ENCODE results near the gene AMOTL1.
"Not testable (repeated sequence)": the region's sequence is repeated elsewhere in the genome, so short reads cannot be mapped to it uniquely, and the experiment has no call there.

The AMOTL1 gene

DNA sequence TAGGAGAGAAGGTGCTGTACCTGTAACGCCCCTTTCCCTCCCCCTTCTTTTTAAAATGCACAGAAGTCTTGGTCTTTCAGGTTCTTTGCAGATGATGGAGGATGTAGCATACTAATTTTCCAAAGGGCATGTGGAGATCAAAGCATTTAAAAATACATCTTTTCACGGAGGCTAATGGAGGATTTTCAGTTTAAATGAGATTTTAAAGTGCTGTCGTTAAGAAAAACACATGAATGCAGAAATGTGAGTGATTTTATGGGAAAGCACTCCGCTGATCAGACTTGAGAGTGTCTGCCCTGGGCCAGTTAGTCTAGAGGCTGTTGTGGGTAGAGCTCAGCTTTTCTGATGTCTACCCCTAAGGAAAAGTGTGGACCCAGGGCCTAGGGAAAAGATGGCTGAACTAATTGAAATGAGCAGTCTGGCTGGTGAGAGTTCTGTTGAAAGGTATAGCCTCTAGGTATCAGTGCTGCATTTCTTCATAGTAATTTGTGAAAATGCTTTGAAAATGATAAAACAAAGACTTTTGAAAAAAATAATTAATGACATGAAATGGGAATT, 2.5 kb downstream of the AMOTL1 start:
- no peak for DNase-seq (ENCODE audit: low read depth, low spot score)

DNA sequence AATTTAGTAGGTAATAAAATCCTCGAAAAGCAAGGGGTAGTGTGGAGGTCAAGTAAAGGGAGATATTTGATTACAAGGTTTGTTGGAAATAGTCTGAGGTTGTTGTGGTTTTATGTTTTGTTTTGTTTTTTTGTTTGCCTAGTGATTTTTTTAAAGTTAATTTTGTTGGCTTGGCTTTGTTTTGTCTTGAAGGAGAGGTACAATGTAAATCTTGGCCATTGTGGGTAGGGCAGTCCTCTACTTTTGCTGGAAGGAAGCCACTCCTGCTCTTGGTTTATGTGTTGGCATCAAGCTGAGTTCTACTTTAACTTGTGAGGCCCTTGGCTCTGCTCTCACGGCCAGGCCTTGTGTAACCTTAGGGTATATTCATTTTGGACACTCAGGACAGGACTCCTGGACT, 3.2 kb downstream of the AMOTL1 start:
- DNase-seq (ENCODE audit: low read depth, low spot score), result no peak

DNA sequence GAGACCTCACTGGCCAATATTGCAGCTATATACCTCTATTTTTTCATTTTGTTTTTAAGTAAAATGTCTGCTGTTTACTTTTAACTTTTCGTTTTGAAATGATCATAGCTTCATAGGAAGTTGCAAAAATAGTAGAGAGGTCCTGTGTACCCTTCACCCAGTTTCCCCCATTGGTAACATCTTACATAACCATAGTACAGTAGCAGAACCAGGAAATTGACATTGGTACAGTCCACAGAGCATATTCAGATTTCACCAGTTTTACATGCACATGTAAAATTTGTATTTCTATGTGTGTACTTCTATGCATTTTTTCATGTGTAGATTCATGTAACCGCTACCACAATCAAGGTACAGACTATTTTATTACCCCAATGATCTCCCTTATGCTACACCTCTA, 3.8 kb downstream of the AMOTL1 start:
- no peak for DNase-seq (ENCODE audit: low read depth, low spot score)

DNA sequence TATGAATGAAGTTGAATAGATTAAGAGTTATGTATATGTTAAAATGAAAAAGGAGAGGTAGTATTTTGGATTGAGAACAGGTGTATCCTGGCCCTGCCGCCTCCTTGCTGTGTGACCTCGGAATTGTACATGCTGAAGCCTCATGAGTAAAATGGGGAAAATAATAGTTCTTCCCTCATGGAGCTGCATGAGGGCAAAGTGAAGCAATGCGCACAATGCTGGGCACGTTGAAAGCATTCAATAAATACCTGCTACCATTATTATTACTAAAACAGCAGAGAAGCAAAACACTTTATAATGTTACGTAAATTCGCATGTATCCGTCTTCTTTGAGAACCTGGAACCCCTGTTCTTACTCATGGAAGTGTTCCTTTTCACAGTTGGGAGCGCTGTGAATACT, 5.7 kb downstream of the AMOTL1 start:
- no peak for DNase-seq (ENCODE audit: low read depth, low spot score)

- no peak for DNase-seq (ENCODE audit: low read depth, low spot score)
Observed at GRCh38 chr11:94774345-94774744, 6.2 kb downstream of the AMOTL1 start.

- no peak for DNase-seq (ENCODE audit: low read depth, low spot score)
Observed at GRCh38 chr11:94775567-94776327, 7.6 kb downstream of the AMOTL1 start.

DNA sequence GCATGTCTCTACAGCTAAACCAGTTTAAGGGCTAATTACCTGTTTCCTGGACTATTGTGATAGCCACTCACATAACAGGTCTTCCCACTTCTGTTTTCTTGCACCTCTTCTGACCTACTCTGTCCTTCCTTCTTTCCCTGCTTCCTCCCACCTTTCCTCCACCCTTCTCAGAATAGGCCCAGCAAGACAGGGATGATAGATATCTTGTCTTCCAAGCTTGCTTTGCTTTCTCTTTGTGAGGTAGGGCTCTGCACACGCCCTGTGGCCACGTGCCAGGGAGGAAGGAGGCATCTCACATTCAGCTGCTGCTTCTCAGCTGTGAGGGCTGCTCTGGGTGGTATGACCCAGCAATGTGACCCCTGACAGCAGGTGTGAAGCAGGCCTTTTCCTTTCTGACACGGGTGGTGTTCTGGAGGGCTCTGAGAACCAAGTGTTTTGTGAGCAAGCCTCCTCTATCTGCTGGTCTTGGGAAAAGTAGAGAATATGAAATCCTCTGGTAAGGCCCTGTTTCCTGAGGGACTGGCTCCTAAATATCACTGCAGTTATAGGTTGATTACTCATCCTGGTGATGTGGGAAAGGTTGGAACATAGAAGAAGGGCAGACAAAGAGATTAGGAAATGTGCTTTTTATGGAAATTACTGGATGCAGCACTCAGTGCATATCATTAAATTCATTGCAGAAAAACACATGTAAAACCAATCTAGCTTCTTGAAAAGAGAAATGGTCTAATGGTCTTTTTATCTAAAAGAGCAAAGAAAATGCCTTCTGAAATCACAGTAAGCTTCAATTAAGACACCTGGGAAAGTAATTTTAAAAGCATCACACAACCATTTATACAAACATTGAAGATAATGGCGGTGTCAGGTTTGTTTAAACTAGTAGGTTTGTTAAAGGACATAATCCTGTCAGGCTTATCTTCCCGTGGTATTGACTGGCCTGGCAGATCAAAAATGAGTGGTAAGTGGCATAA, 8.5 kb downstream of the AMOTL1 start:
- no peak for DNase-seq (ENCODE audit: low read depth, low spot score)

- no peak for DNase-seq (ENCODE audit: low read depth, low spot score)
Observed at GRCh38 chr11:94780432-94780831, 12.3 kb downstream of the AMOTL1 start.

DNA sequence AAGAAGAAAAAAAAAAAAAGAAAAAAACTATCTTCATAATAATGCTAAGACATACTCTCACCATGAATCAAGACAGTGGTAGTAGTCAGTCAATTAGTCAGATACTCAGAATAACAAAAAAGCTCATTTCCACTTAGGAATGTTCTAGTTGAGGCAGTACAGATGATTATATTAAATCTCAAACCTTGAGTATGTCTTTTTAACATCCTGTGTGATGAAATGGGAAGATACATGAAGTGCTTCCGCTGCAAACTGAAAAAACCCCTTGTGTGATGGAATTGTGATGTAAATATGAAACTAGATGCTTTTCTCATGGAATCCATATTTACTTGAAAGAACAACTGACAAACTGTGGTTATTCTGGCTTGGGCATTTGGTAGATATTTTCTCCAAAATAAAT, 13.7 kb downstream of the AMOTL1 start:
- DNase-seq (ENCODE audit: low read depth, low spot score), result no peak

- DNase-seq (ENCODE audit: low read depth, low spot score), result no peak
Observed at GRCh38 chr11:94782446-94782845, 14.3 kb downstream of the AMOTL1 start.

DNA sequence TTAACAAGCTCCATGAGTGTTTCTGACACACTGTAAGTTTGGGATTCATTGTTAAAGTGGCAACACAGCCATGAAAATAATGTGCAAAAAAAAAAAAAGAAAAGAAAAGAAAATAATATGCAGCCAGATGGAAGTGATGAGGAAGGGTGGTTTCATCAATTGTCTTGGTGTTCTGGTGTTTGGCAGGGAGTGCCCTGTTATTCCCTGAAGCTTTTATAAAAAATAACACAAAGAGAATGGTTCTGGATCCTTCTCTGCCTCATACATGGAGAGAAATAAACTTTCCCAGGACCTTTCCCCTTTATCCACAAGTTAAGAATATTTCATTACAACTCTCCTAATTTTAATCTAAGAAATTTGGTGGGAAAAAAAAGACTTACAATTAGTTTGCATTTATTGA, 16.7 kb downstream of the AMOTL1 start:
- no peak for DNase-seq (ENCODE audit: low read depth, low spot score)

DNA sequence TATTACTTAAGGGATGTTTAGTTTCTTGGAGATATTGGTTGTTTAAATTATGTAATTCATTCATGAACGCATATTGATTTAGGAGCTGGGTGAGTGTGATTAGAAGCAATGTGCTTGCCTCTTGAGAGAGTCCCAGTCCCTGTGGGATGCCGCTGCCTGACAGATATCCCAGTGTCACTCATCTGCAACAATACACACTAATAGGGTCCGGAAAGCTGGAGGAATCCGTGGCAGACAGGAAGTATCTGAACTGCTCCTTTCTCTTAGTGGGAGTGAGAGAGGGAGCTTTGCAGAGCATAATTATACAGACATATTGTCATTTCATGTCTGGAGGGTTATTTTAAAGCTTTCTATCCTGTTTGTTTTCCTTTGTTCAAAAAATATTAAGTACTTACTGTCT, 17.4 kb downstream of the AMOTL1 start:
- no peak for DNase-seq (ENCODE audit: low read depth, low spot score)

DNA sequence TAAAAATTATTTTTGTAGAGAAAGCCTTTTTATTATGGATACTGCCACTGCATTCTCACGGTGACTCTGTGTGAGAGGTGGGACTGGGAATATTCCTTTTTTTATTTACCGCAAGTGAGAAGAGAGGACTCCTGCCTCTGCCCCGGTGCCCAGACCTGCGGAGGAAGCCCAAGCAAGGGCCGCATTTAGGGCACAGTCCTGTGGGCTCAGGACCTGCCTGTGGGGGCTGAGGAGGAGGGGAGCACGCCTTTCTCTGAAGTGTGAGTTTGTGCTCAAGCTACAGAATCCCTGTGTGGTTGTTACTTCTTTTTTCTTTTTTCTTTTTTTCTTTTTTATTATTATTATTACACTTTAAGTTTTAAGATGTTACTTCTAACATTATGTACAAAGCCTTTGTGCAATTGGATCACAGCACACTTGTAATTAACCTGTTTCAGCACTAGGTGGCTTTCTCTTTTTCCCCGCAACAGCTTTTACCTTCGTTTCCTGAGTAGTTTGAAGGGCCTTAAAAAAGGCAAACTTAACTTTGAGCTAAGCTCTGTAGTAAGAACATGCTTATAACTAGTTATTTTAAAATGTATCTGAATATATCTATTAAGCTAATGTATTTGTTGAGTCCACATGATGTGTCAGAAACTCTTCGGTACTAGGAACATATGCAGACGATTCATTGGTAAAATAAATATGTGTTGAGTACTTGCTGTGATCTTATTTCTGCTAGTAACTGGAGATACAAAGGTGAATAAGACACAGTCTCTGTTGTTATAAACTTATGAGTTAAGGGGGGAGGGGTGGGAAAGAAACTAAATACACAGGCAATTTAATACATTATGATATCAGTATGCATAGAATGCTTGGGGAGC, 18.3 kb downstream of the AMOTL1 start:
- no peak for DNase-seq (ENCODE audit: low read depth, low spot score)

DNA sequence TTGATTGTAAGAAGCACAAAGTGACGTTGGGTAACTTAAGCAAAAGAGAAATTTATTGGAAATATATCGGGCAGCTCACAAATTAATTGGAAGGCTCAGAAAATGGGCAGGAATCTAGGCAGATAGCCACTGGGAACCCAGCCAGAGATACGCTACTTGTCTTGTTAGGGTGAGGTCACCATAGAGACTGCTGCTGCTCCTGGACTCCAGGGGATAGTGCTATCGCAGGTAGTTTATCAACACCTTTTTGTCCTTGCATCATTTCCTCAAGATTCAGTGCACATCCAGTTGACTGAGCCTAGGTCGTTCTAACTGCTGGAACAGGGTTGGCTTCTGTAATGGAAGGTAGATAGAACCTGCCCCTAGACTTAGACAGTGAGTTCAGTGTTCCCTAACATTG, 19.6 kb downstream of the AMOTL1 start:
- DNase-seq (ENCODE audit: low read depth, low spot score), result no peak

- no peak for DNase-seq (ENCODE audit: low read depth, low spot score)
Observed at GRCh38 chr11:94788396-94788795, 20.2 kb downstream of the AMOTL1 start.

GRCh38 chr11:94790197-94790596, 22.0 kb downstream of the AMOTL1 start:
- DNase-seq (ENCODE audit: low read depth, low spot score), result no peak

DNA sequence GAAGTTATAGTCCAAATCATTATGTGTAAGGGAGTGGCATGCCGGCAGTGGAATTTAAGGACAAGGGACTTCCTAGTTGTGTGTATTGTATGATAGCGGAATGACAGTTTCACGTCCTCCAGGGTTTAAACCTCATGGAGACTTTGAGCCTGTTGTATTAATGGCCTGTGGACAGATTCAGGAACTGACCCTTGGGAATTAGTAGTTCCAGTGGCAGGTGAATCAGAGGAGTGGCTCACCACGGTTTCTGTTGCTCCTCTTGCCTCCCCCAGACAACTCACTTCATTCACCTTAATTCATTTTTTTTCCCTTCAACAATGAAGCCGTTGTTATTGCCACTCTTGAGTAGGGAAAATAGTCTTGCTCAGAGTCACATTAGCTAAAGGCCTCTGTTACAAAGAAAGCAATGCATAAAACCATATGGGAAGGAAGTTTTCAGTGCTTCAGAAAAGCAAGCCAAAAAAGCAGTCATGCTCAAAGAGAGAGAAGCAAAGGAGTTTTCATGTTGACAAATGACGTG, 22.6 kb downstream of the AMOTL1 start:
- DNase-seq (ENCODE audit: low read depth, low spot score), result no peak

GRCh38 chr11:94791216-94791889, 23.2 kb downstream of the AMOTL1 start:
- no peak for DNase-seq (ENCODE audit: low read depth, low spot score)

DNA sequence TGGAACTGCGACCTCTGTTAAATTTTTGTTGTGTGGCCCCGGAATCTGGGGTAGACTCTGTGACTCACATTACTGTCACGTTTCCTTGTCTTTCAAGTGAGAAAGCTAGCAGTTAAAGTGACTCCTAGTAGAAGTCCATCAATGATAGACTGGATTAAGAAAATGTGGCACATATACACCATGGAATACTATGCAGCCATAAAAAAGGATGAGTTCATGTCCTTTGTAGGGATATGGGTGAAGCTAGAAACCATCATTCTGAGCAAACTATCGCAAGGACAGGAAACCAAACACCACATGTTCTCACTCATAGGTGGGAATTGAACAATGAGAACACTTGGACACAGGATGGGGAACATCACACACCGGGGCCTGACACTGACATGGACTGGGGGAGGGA, 23.8 kb downstream of the AMOTL1 start:
- not testable (repeated sequence) for DNase-seq (ENCODE audit: low read depth, low spot score)

GRCh38 chr11:94792451-94792850, 24.3 kb downstream of the AMOTL1 start:
- no peak for DNase-seq (ENCODE audit: low read depth, low spot score)

DNA sequence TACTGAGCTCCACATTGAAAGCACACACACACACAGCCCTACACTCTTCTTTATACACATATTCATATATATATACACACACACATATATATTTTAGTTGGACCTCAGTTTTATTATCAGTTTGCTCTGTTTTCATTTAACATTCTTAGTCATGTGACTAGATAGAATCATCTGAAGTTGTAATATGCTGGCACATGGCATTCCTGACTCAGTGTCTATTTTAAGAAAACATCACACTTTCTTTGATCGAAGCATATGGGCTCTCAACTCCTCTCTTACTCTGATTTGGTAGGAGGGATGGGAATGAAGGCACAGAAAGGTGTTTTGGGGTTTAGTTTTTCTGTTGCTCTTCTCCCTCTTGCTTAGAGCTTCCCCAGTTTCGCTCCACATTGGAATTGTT, 24.8 kb downstream of the AMOTL1 start:
- DNase-seq (ENCODE audit: low read depth, low spot score), result no peak
